NB4 (cell line): ENCODE data around the gene EDEM2.

Experiments used
- POLR2A ChIP-seq: IDR thresholded peaks from 2 replicates; pipeline ENCODE4 v1.6.1; 2011; ENCODE audit warnings: mild to moderate bottlenecking; ENCODE audit not compliant: insufficient read length; ENCODE audit errors: extremely low read depth
- TF ChIP-seq, protein P1 (sequence below): IDR thresholded peaks from one replicate; pipeline ENCODE4 v1.5.1; 2012; ENCODE audit warnings: low read depth, low read length
- TF ChIP-seq, protein P2 (sequence below): IDR thresholded peaks from 2 replicates; pipeline ENCODE4 v1.6.1; 2011; ENCODE audit warnings: low read depth, low read length

DNA sequence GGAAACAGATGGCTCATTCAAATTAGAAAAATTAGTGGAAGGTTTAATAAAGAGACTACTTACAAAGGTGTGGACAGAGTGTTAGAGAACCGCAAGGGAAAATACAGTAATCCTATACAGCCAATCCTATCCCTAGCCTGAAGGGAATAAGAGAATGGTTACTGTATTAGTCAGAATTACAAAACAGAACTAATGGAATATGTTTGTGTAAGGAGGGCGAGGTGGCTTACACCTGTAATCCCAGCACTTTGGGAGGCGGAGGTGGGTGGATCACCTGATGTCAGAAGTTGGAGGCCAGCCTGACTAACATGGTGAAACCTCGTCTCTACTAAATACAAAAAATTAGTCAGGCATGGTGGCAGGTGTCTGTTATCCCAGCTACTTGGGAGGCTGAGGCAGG lies 38.2 kb downstream of the EDEM2 start:
- TF ChIP-seq POLR2A = no peak
- TF ChIP-seq, protein P1, sequence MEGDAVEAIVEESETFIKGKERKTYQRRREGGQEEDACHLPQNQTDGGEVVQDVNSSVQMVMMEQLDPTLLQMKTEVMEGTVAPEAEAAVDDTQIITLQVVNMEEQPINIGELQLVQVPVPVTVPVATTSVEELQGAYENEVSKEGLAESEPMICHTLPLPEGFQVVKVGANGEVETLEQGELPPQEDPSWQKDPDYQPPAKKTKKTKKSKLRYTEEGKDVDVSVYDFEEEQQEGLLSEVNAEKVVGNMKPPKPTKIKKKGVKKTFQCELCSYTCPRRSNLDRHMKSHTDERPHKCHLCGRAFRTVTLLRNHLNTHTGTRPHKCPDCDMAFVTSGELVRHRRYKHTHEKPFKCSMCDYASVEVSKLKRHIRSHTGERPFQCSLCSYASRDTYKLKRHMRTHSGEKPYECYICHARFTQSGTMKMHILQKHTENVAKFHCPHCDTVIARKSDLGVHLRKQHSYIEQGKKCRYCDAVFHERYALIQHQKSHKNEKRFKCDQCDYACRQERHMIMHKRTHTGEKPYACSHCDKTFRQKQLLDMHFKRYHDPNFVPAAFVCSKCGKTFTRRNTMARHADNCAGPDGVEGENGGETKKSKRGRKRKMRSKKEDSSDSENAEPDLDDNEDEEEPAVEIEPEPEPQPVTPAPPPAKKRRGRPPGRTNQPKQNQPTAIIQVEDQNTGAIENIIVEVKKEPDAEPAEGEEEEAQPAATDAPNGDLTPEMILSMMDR = no peak
- TF ChIP-seq, protein P2, sequence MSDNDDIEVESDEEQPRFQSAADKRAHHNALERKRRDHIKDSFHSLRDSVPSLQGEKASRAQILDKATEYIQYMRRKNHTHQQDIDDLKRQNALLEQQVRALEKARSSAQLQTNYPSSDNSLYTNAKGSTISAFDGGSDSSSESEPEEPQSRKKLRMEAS = no peak
